Peyer's patch (tissue), 4 donors: ENCODE data around the gene SPRED3.

Experiments used
- POLR2A ChIP-seq, 2 donors: fragments of 450-650 bp; IDR thresholded peaks; one replicate each; pipeline ENCODE4 v1.5.1; 2017; ENCODE audit warnings: antibody characterized with exemption in 2 of 2, mild to moderate bottlenecking in 2 of 2, moderate library complexity in 2 of 2
- TF ChIP-seq, protein P1 (sequence below), 6 experiments: fragments of 450-650 bp in 4 of 6; fragments of 200-600 bp in 2 of 6; sonication (generic) in 1 of 6; IDR thresholded peaks; one replicate each; pipeline ENCODE4 v1.5.1; 2017 to 2019; ENCODE audit warnings: antibody characterized with exemption in 6 of 6, mild to moderate bottlenecking in 3 of 6, moderate library complexity in 1 of 6

- TF ChIP-seq, protein P1, sequence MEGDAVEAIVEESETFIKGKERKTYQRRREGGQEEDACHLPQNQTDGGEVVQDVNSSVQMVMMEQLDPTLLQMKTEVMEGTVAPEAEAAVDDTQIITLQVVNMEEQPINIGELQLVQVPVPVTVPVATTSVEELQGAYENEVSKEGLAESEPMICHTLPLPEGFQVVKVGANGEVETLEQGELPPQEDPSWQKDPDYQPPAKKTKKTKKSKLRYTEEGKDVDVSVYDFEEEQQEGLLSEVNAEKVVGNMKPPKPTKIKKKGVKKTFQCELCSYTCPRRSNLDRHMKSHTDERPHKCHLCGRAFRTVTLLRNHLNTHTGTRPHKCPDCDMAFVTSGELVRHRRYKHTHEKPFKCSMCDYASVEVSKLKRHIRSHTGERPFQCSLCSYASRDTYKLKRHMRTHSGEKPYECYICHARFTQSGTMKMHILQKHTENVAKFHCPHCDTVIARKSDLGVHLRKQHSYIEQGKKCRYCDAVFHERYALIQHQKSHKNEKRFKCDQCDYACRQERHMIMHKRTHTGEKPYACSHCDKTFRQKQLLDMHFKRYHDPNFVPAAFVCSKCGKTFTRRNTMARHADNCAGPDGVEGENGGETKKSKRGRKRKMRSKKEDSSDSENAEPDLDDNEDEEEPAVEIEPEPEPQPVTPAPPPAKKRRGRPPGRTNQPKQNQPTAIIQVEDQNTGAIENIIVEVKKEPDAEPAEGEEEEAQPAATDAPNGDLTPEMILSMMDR (IDR thresholded peaks at IDR 0.05), result no peak
- no peak for TF ChIP-seq POLR2A (IDR thresholded peaks at IDR 0.05)
Measured at GRCh38 chr19:38358071-38358470, 30.4 kb upstream of the SPRED3 start.
